K562 (cell line): ENCODE results near the gene CBX2. TPM values are rescaled to one million over a fixed set of nuclear protein-coding genes. Genes with fewer than 3 reads are reported as not detected.

Experiments used
- ARID3A ChIP-seq: IDR thresholded peaks from 2 replicates; pipeline ENCODE4 v1.6.1; 2012; ENCODE audit warnings: low read depth, low read length, improper control_type of control experiment, borderline replicate concordance
- HDAC8 ChIP-seq: fragments of 450-650 bp; IDR thresholded peaks from 2 replicates; pipeline ENCODE4 v1.6.1; 2016; ENCODE audit warnings: mild to moderate bottlenecking, missing genetic modification characterization, moderate library complexity, missing compliant biosample characterization
- HDGF ChIP-seq: fragments of 450-650 bp; IDR thresholded peaks from 2 replicates; pipeline ENCODE4 v1.6.1; 2016
- IFI16 ChIP-seq: fragments of 250-450 bp; sonication (Bioruptor Pico); IDR thresholded peaks from 2 replicates; pipeline ENCODE4 v2.1.2; 2022; ENCODE audit warnings: mild to moderate bottlenecking, inconsistent platforms
- KAT7 ChIP-seq: sonication (generic); formaldehyde crosslinking; IDR thresholded peaks from 2 replicates; pipeline ENCODE4 v1.8.0; 2022; ENCODE audit warnings: missing genetic modification reagents, mild to moderate bottlenecking, borderline replicate concordance
- MYBL2 ChIP-seq, 2 experiments: fragments of 450-650 bp in 1 of 2; sonication (generic) in 1 of 2; formaldehyde crosslinking in 1 of 2; IDR thresholded peaks; 2 replicates each; pipeline versions ENCODE4 v1.6.1 to v1.8.1; 2017 to 2022; ENCODE audit warnings: borderline replicate concordance in 1 of 2, inconsistent platforms in 1 of 2, low read depth in 1 of 2, mild to moderate bottlenecking in 1 of 2, missing genetic modification reagents in 1 of 2, moderate library complexity in 1 of 2
- RBBP5 ChIP-seq: fragments of 200-600 bp; sonication (generic); IDR thresholded peaks from 2 replicates; pipeline ENCODE4 v1.6.1; 2012; ENCODE audit warnings: borderline replicate concordance, mild to moderate bottlenecking, low read length, control low read depth, inconsistent platforms; ENCODE audit not compliant: insufficient read depth, poor library complexity, severe bottlenecking
- TBP ChIP-seq: optimal IDR thresholded peaks from 2 replicates; pipeline ENCODE3; 2011; ENCODE audit warnings: low read depth, low read length, improper control_type of control experiment
- ZBTB34 ChIP-seq: fragments of 250-450 bp; sonication (Bioruptor Pico); IDR thresholded peaks from 2 replicates; pipeline ENCODE4 v1.8.0; 2021; ENCODE audit warnings: mild to moderate bottlenecking, moderate library complexity
- ZFP36 ChIP-seq: fragments of 150-350 bp; IDR thresholded peaks from 2 replicates; pipeline ENCODE4 v1.6.1; 2018; ENCODE audit warnings: low read length, low read depth; ENCODE audit not compliant: partially characterized antibody
- ZKSCAN8 ChIP-seq: fragments of 200-800 bp; sonication (Bioruptor generic); IDR thresholded peaks from 2 replicates; pipeline ENCODE4 v1.6.1; 2016; ENCODE audit warnings: missing genetic modification characterization, missing compliant biosample characterization
- ZNF408 ChIP-seq: fragments of 250-450 bp; sonication (Bioruptor Pico); IDR thresholded peaks from 2 replicates; pipeline ENCODE4 v1.4.0; 2020; ENCODE audit warnings: low read depth, mild to moderate bottlenecking, moderate library complexity
- ZNF444 ChIP-seq: fragments of 250-450 bp; sonication (Bioruptor Pico); IDR thresholded peaks from 2 replicates; pipeline ENCODE4 v1.4.0; 2020; ENCODE audit warnings: mild to moderate bottlenecking, moderate library complexity
- ZNF609 ChIP-seq: sonication (generic); formaldehyde crosslinking; IDR thresholded peaks from 2 replicates; pipeline ENCODE4 v1.8.1; 2023; ENCODE audit warnings: missing genetic modification reagents, mild to moderate bottlenecking, borderline replicate concordance
- ZNF707 ChIP-seq: fragments of 250-450 bp; sonication (Bioruptor Pico); conservative IDR thresholded peaks from 2 replicates; pipeline ENCODE4 v1.8.0; 2022; ENCODE audit warnings: inconsistent platforms, mild to moderate bottlenecking, moderate library complexity
- polyA plus RNA-seq, 8 experiments: library from polyadenylated mRNA; depleted of rRNA in 4 of 8; stranded (reverse) in 5 of 8; unstranded in 3 of 8; fragments of >200 nt; fragmentation: Nextera tagmentation in 2 of 8; fragmentation: Illumina TruSeq in 1 of 8; extraction: Ambion mirVana in 2 of 8; extraction: Trizol in 1 of 8; gene quantifications; 2 replicates each; pipeline versions ENCODE4 v1.2.1 to v1.2.3, GENCODE V29; 2011 to 2014; ENCODE audit warnings: inconsistent platforms in 1 of 8, missing spikeins in 1 of 8
- total RNA-seq, 7 experiments: library from RNA; depleted of rRNA in 6 of 7; stranded (reverse); fragments of >200 nt in 6 of 7; fragmentation: Illumina TruSeq in 2 of 7; extraction: Trizol in 2 of 7; gene quantifications; 2 replicates each; pipeline versions ENCODE4 v1.2.1 to v1.2.3, GENCODE V29; 2011 to 2021; ENCODE audit warnings: low replicate concordance in 1 of 7
- TF ChIP-seq, protein P1 (sequence below): fragments of 450-650 bp; IDR thresholded peaks from 2 replicates; pipeline ENCODE4 v1.6.1; 2016; ENCODE audit warnings: low read depth, mild to moderate bottlenecking, moderate library complexity
- TF ChIP-seq, protein P2 (sequence below): sonication (generic); formaldehyde crosslinking; IDR thresholded peaks from 2 replicates; pipeline ENCODE4 v1.9.0; 2022; ENCODE audit warnings: mild to moderate bottlenecking, missing genetic modification reagents

CBX2 gene
- total and polyA plus RNA-seq, 9 of the 15 experiments (the other 6 are each of a cell fraction or from before 2014, with no cell fraction given) = 0.66 to 26.9 (median 13.9) TPM

DNA sequence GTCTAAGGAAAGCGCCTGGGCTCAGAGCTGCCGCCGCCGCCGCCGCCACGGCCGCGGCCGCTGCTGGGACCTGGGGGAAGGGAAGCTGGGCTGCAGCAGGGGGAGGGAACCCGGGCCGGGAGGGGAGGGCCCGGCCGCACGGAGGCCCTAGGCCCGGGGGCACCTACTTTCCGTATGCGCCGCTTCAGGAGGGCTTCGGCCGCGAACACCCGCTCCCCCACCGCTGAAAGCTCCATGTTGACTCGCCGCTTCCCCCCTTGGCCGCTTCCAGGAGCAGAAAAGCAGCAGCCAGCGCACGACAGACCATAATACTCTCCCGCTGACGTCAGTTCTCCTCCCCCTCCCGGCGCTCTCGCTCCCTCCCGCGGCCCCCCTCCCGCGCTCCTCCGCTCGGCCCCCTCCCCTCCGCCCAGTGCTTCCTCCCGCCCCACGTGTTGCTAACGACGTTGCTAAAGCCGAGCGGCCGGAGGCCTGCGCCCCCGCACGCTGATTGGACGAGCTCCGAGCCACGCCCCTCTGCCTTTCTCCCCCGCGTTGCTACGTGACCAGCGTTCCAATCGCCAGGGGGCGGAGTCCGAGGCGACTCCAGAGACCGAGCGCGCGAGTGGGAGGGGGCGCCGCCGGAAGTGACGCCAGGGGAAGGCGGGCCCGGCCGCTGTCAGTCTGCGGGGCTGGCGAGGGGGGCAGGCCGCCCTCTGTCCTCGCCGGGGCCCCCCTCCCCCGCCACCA lies 19.0 kb downstream of the CBX2 start, which contains the start of gene CBX8 (continued):
- no peak for TF ChIP-seq KAT7 (CRISPR knock-in tag)
- TF ChIP-seq ZNF408 (CRISPR knock-in tag) = no peak
- no peak for TF ChIP-seq RBBP5
- TF ChIP-seq, protein P1, sequence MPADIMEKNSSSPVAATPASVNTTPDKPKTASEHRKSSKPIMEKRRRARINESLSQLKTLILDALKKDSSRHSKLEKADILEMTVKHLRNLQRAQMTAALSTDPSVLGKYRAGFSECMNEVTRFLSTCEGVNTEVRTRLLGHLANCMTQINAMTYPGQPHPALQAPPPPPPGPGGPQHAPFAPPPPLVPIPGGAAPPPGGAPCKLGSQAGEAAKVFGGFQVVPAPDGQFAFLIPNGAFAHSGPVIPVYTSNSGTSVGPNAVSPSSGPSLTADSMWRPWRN = no peak
- TF ChIP-seq MYBL2 (IDR thresholded peaks at IDR 0.05; ENCODE audit: low read depth) = no peak
- no peak for TF ChIP-seq MYBL2 (CRISPR knock-in tag; IDR thresholded peaks at IDR 0.05; ENCODE audit: borderline replicate concordance)
- no peak for TF ChIP-seq ZNF444 (CRISPR knock-in tag)
- TF ChIP-seq ZBTB34 = no peak
- no peak for TF ChIP-seq ZKSCAN8 (CRISPR knock-in tag)
- no peak for TF ChIP-seq ZNF609 (CRISPR knock-in tag)
- no peak for TF ChIP-seq HDGF
- TF ChIP-seq HDAC8 (tag) = no peak
- no peak for TF ChIP-seq ZFP36
- no peak for TF ChIP-seq ZNF707 (CRISPR knock-in tag)
- TF ChIP-seq ARID3A = no peak
- TF ChIP-seq TBP = peak; percentile 75
- TF ChIP-seq, protein P2, sequence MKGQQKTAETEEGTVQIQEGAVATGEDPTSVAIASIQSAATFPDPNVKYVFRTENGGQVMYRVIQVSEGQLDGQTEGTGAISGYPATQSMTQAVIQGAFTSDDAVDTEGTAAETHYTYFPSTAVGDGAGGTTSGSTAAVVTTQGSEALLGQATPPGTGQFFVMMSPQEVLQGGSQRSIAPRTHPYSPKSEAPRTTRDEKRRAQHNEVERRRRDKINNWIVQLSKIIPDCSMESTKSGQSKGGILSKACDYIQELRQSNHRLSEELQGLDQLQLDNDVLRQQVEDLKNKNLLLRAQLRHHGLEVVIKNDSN (CRISPR knock-in tag) = peak; percentile 83
- no peak for TF ChIP-seq IFI16 (CRISPR knock-in tag)
